Measurements from ENCODE around the gene CDK7.

The CDK7 gene

DNA sequence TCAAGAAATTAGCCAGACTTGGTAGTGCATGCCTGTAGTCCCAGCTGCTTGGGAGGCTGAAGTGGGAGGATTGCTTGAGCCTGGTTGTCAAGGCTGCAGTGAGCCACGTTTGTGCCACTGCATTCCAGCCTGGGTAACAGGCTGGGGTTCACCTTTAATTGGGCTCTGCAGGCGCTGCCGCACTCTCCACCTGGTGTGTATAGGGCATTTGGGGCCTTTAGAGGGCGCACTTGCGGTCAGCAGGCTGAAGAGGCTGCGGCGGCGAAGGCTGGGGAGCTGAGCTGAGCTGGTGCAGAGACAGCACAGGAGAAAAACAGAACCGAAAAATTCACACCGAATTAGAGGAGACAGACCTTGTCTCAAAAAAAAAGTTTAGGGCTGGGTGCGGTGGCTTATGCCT lies 31.2 kb downstream of the CDK7 start:
- no peak overlapping the region for H3K4ac ChIP-seq (ENCODE audit: low read depth in 1 of 2, low read length in 2 of 2)
- no peak overlapping the region for H2BK15ac ChIP-seq (ENCODE audit: low read depth, poor library complexity, severe bottlenecking)
- peaks cover 18% of the 10 kb centered on the region for H3K79me1 ChIP-seq (replicated peaks; ENCODE audit: low read length, poor library complexity, severe bottlenecking)
- DNase-seq = no peak
- no peak overlapping the region for H4K91ac ChIP-seq (ENCODE audit: low read length)
- H3K23ac ChIP-seq (ENCODE audit: low read length in 2 of 2) = no peak overlapping the region
- peaks cover 36 to 78% of the 10 kb centered on the region in 2 experiments for H3K36me3 ChIP-seq (ENCODE audit: control insufficient read depth in 1 of 2, insufficient read depth in 2 of 2, low read depth in 1 of 2, low read length in 2 of 2)
- H2BK12ac ChIP-seq (ENCODE audit: low read length in 2 of 2) = no peak overlapping the region
- H2AK5ac ChIP-seq (ENCODE audit: low read length, severe bottlenecking) = no peak overlapping the region
- H3K4me1 ChIP-seq (ENCODE audit: control insufficient read depth, insufficient read depth, low read depth, low read length) = peaks cover 2% of the 10 kb centered on the region
- no peak overlapping the region for H2AFZ ChIP-seq (ENCODE audit: low read depth, low read length)
- H4K8ac ChIP-seq (ENCODE audit: low read length) = no peak overlapping the region
- H3K4me3 ChIP-seq (ENCODE audit: insufficient read depth in 1 of 2, low read depth in 1 of 2, low read length in 2 of 2) = no peak overlapping the region
- no peak overlapping the region for H2BK5ac ChIP-seq (ENCODE audit: low read depth, low read length, poor library complexity, severe bottlenecking)
- H3K9me3 ChIP-seq (ENCODE audit: control insufficient read depth, low read length) = no peaks in the 10 kb centered on the region
- no peak overlapping the region for H3K14ac ChIP-seq (ENCODE audit: low read length in 2 of 2)
- H2BK120ac ChIP-seq (ENCODE audit: low read depth, low read length) = no peak overlapping the region
- no peak overlapping the region for H3K4me2 ChIP-seq (ENCODE audit: low read length, poor library complexity, severe bottlenecking)
- WGBS = 88% methylated on average over 11 of the region's 11 CpGs
- no peaks in the 10 kb centered on the region for H3K27me3 ChIP-seq (ENCODE audit: control insufficient read depth in 1 of 2, insufficient read depth in 1 of 2, low read length in 2 of 2)
- H3K18ac ChIP-seq (ENCODE audit: low read depth in 1 of 2, low read length in 2 of 2) = no peak overlapping the region
- no peak overlapping the region for H3K27ac ChIP-seq (ENCODE audit: low read length, poor library complexity, severe bottlenecking)
- no peak overlapping the region for H3K9ac ChIP-seq (ENCODE audit: low read length)

DNA sequence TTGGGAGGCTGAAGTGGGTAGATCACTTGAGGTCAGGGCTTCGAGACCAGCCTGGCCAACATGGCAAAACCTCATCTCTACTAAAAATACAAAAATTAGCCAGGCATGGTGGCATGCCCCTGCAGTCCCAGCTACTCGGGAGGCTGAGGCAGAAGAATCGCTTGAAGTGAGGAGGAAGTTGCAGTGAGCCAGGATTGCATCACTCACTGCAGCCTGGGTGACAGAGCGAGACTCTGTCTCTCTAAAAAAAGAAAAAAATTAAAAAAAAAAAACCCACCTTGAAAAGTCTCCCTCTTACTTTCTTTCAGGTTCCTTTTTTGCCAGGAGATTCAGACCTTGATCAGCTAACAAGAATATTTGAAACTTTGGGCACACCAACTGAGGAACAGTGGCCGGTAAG lies 34.2 kb downstream of the CDK7 start:
- Histone ChIP-seq H3K23ac (ENCODE audit: low read length in 2 of 2) (no peak overlapping the region), H2BK5ac (ENCODE audit: low read depth, low read length, poor library complexity, severe bottlenecking) (no peak overlapping the region), H3K4ac (ENCODE audit: low read depth in 1 of 2, low read length in 2 of 2) (no peak overlapping the region), H2AFZ (ENCODE audit: low read depth, low read length) (no peak overlapping the region), H4K91ac (ENCODE audit: low read length) (no peak overlapping the region), H2BK15ac (ENCODE audit: low read depth, poor library complexity, severe bottlenecking) (no peak overlapping the region), H2AK5ac (ENCODE audit: low read length, severe bottlenecking) (no peak overlapping the region), H3K9ac (ENCODE audit: low read length) (no peak overlapping the region), H3K27ac (ENCODE audit: low read length, poor library complexity, severe bottlenecking) (no peak overlapping the region), H3K14ac (ENCODE audit: low read length in 2 of 2) (no peak overlapping the region), H2BK120ac (ENCODE audit: low read depth, low read length) (no peak overlapping the region), H3K9me3 (ENCODE audit: control insufficient read depth, low read length) (no peaks in the 10 kb centered on the region), H3K36me3 (ENCODE audit: control insufficient read depth in 1 of 2, insufficient read depth in 2 of 2, low read depth in 1 of 2, low read length in 2 of 2) (peaks cover 32 to 77% of the 10 kb centered on the region in 2 experiments), H4K8ac (ENCODE audit: low read length) (no peak overlapping the region), H3K4me1 (ENCODE audit: control insufficient read depth, insufficient read depth, low read depth, low read length) (peaks cover 3% of the 10 kb centered on the region), H3K79me1 (replicated peaks; ENCODE audit: low read length, poor library complexity, severe bottlenecking) (peaks cover 14% of the 10 kb centered on the region), H3K18ac (ENCODE audit: low read depth in 1 of 2, low read length in 2 of 2) (no peak overlapping the region), H3K4me2 (ENCODE audit: low read length, poor library complexity, severe bottlenecking) (no peak overlapping the region), H3K4me3 (ENCODE audit: insufficient read depth in 1 of 2, low read depth in 1 of 2, low read length in 2 of 2) (no peak overlapping the region), H2BK12ac (ENCODE audit: low read length in 2 of 2) (no peak overlapping the region), H3K27me3 (ENCODE audit: control insufficient read depth in 1 of 2, insufficient read depth in 1 of 2, low read length in 2 of 2) (no peaks in the 10 kb centered on the region)
- WGBS = 98% methylated on average over 3 of the region's 5 CpGs
- no peak for DNase-seq

DNA sequence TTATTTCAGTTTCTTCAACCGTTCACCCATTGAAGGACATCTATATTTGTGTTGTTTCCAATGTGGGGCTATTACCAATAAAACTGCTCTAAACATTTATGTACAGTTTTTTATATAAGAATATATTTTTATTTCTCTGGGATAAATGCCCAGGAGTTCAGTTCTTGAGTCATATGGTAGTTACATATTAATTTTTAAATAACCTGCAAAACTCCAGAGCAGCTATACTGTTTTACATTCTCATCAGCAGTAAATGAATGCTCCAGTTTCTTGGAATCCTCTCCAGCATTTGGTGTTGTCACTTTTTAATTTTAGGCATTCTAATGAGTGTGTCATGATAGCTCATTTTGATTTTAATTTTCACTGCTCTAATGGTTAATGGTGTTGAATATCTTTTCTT lies 36.2 kb downstream of the CDK7 start:
- H4K8ac ChIP-seq (ENCODE audit: low read length) = no peak overlapping the region
- no peak overlapping the region for H2AFZ ChIP-seq (ENCODE audit: low read depth, low read length)
- no peak overlapping the region for H3K14ac ChIP-seq (ENCODE audit: low read length in 2 of 2)
- DNase-seq = no peak
- no peak overlapping the region for H2AK5ac ChIP-seq (ENCODE audit: low read length, severe bottlenecking)
- no peaks in the 10 kb centered on the region for H3K27me3 ChIP-seq (ENCODE audit: control insufficient read depth in 1 of 2, insufficient read depth in 1 of 2, low read length in 2 of 2)
- H3K18ac ChIP-seq (ENCODE audit: low read depth in 1 of 2, low read length in 2 of 2) = no peak overlapping the region
- no peak overlapping the region for H2BK15ac ChIP-seq (ENCODE audit: low read depth, poor library complexity, severe bottlenecking)
- no peak overlapping the region for H2BK12ac ChIP-seq (ENCODE audit: low read length in 2 of 2)
- no peak overlapping the region for H3K9ac ChIP-seq (ENCODE audit: low read length)
- H3K4ac ChIP-seq (ENCODE audit: low read depth in 1 of 2, low read length in 2 of 2) = no peak overlapping the region
- H3K79me1 ChIP-seq (replicated peaks; ENCODE audit: low read length, poor library complexity, severe bottlenecking) = peaks cover 12% of the 10 kb centered on the region
- no peak overlapping the region for H2BK5ac ChIP-seq (ENCODE audit: low read depth, low read length, poor library complexity, severe bottlenecking)
- H3K4me2 ChIP-seq (ENCODE audit: low read length, poor library complexity, severe bottlenecking) = no peak overlapping the region
- WGBS = no CpG with 5 or more reads among the region's 1 CpG
- H3K9me3 ChIP-seq (ENCODE audit: control insufficient read depth, low read length) = no peaks in the 10 kb centered on the region
- peaks cover 29 to 82% of the 10 kb centered on the region in 2 experiments for H3K36me3 ChIP-seq (ENCODE audit: control insufficient read depth in 1 of 2, insufficient read depth in 2 of 2, low read depth in 1 of 2, low read length in 2 of 2)
- H2BK120ac ChIP-seq (ENCODE audit: low read depth, low read length) = no peak overlapping the region
- no peak overlapping the region for H4K91ac ChIP-seq (ENCODE audit: low read length)
- H3K4me1 ChIP-seq (ENCODE audit: control insufficient read depth, insufficient read depth, low read depth, low read length) = peaks cover 3% of the 10 kb centered on the region
- H3K27ac ChIP-seq (ENCODE audit: low read length, poor library complexity, severe bottlenecking) = peak overlapping the region; percentile 76
- H3K23ac ChIP-seq (ENCODE audit: low read length in 2 of 2) = no peak overlapping the region
- H3K4me3 ChIP-seq (ENCODE audit: insufficient read depth in 1 of 2, low read depth in 1 of 2, low read length in 2 of 2) = no peak overlapping the region

DNA sequence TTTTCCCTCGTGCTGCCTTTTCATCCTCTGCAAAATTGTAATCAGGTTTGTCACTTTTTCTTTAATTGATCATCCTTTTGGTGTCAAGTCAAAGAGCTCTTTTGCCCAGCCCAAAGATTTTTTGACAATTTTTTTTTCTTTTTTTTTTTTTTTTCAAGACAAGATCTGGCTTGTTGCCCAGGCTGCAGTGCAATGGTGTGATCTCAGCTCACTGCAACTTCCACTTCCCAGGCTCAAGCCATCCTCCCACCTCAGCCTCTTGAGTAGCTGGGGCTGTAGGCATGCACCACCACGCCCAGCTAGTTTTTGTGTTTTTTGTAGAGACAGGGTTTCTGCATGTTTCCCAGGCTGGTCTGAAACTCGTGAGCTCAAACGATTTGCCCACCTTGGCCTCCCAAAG lies 36.7 kb downstream of the CDK7 start:
- Histone ChIP-seq H4K91ac (ENCODE audit: low read length) (no peak overlapping the region), H2BK15ac (ENCODE audit: low read depth, poor library complexity, severe bottlenecking) (no peak overlapping the region), H3K36me3 (ENCODE audit: control insufficient read depth in 1 of 2, insufficient read depth in 2 of 2, low read depth in 1 of 2, low read length in 2 of 2) (peaks cover 24 to 86% of the 10 kb centered on the region in 2 experiments), H3K4me2 (ENCODE audit: low read length, poor library complexity, severe bottlenecking) (no peak overlapping the region), H3K18ac (ENCODE audit: low read depth in 1 of 2, low read length in 2 of 2) (no peak overlapping the region), H3K14ac (ENCODE audit: low read length in 2 of 2) (no peak overlapping the region), H3K27me3 (ENCODE audit: control insufficient read depth in 1 of 2, insufficient read depth in 1 of 2, low read length in 2 of 2) (no peaks in the 10 kb centered on the region), H3K79me1 (replicated peaks; ENCODE audit: low read length, poor library complexity, severe bottlenecking) (peaks cover 9% of the 10 kb centered on the region), H3K9me3 (ENCODE audit: control insufficient read depth, low read length) (no peaks in the 10 kb centered on the region), H3K9ac (ENCODE audit: low read length) (no peak overlapping the region), H2BK5ac (ENCODE audit: low read depth, low read length, poor library complexity, severe bottlenecking) (no peak overlapping the region), H2AFZ (ENCODE audit: low read depth, low read length) (no peak overlapping the region), H2BK120ac (ENCODE audit: low read depth, low read length) (no peak overlapping the region), H2AK5ac (ENCODE audit: low read length, severe bottlenecking) (no peak overlapping the region), H3K4ac (ENCODE audit: low read depth in 1 of 2, low read length in 2 of 2) (no peak overlapping the region), H2BK12ac (ENCODE audit: low read length in 2 of 2) (no peak overlapping the region), H4K8ac (ENCODE audit: low read length) (no peak overlapping the region), H3K23ac (ENCODE audit: low read length in 2 of 2) (no peak overlapping the region), H3K4me3 (ENCODE audit: insufficient read depth in 1 of 2, low read depth in 1 of 2, low read length in 2 of 2) (no peak overlapping the region), H3K4me1 (ENCODE audit: control insufficient read depth, insufficient read depth, low read depth, low read length) (peaks cover 5% of the 10 kb centered on the region), H3K27ac (ENCODE audit: low read length, poor library complexity, severe bottlenecking) (peak overlapping the region; percentile 80)
- WGBS = 77% methylated on average over 4 of the region's 4 CpGs
- DNase-seq = peak; percentile 62
